Subcutaneous abdominal adipose tissue (tissue), 5 donors: ENCODE measurements around the gene STAT5A.
A peak's percentile ranks its signal among the peaks of the same experiment; 100 is the strongest.
"Not testable (repeated sequence)": the region's sequence is repeated elsewhere in the genome, so short reads cannot be mapped to it uniquely, and the experiment has no call there.

Experiments
- H3K27ac ChIP-seq: one replicate; pipeline ENCODE4 v1.7.0; 2013; ENCODE audit warnings: low read depth, mild to moderate bottlenecking, inconsistent platforms, low read length, moderate library complexity
- H3K27me3 ChIP-seq, 5 donors: one replicate each; pipeline ENCODE4 v1.7.0; 2013; ENCODE audit warnings: low read length in 5 of 5, inconsistent platforms in 1 of 5; ENCODE audit not compliant: control insufficient read depth in 5 of 5, insufficient read depth in 4 of 5
- H3K36me3 ChIP-seq, 5 donors: one replicate each; pipeline ENCODE4 v1.7.0; 2013; ENCODE audit warnings: low read length in 5 of 5; ENCODE audit not compliant: control insufficient read depth in 5 of 5, insufficient read depth in 5 of 5
- H3K4me1 ChIP-seq, 5 donors: one replicate each; pipeline ENCODE4 v1.7.0; 2013; ENCODE audit warnings: low read length in 5 of 5, mild to moderate bottlenecking in 3 of 5, moderate library complexity in 1 of 5; ENCODE audit not compliant: control insufficient read depth in 5 of 5, insufficient read depth in 5 of 5
- H3K4me3 ChIP-seq, 5 donors: one replicate each; pipeline ENCODE4 v1.7.0; 2013; ENCODE audit warnings: low read length in 5 of 5, low read depth in 1 of 5
- H3K9ac ChIP-seq, 5 donors: one replicate each; pipeline ENCODE4 v1.7.0; 2013; ENCODE audit warnings: low read length in 5 of 5, mild to moderate bottlenecking in 4 of 5, moderate library complexity in 3 of 5
- H3K9me3 ChIP-seq, 5 donors: one replicate each; pipeline ENCODE4 v1.7.0; 2013; ENCODE audit warnings: low read length in 5 of 5; ENCODE audit not compliant: control insufficient read depth in 5 of 5
- donor health status: healthy.
- donor health status: healthy.
- donor health status: healthy.
- donor health status: healthy.
- donor health status: healthy.

The STAT5A gene

DNA sequence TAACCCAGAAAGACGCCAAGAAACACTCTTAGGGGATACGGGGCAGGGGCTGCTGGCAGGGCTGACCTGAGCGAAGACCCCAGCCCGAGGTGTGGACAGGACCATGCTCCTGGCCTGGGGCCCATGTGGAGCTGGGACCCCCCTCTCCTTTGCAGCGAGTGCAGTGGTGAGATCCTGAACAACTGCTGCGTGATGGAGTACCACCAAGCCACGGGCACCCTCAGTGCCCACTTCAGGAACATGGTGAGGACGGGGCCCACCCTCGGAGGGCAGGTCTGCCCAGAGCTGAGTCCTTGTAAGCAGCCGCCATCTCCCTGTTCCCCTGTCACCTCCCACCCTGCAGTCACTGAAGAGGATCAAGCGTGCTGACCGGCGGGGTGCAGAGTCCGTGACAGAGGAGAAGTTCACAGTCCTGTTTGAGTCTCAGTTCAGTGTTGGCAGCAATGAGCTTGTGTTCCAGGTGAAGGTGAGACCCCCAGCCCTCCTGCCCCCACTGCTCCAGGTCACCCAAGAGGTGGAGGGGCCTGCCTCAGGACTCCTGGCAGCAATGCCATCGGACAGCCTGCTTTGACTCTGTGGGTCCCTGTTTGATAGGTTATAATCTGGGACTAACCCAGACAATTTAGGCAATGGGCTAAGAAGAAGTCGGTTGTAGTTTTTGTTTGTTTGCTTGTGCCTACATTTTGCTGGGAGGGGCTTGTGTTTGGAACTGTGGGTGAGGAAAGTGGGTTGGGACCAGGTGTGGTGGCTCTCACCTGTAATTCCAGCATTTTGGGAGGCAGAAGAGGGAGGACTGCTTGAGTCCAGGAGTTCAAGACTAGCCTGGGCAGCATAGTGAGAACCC, 16.1 kb downstream of the STAT5A start:
- Histone ChIP-seq H3K27ac (no peak overlapping the region), H3K4me1 (peaks cover 0 to 15% (median 5%) of the 10 kb centered on the region in 5 donors), H3K27me3 (no peaks in the 10 kb centered on the region), H3K4me3 (no peak overlapping the region), H3K36me3 (peaks cover 0 to 89% (median 80%) of the 10 kb centered on the region in 5 donors), H3K9me3 (no peaks in the 10 kb centered on the region), H3K9ac (peak overlapping the region in 1 of 5 donors; percentile 17)

DNA sequence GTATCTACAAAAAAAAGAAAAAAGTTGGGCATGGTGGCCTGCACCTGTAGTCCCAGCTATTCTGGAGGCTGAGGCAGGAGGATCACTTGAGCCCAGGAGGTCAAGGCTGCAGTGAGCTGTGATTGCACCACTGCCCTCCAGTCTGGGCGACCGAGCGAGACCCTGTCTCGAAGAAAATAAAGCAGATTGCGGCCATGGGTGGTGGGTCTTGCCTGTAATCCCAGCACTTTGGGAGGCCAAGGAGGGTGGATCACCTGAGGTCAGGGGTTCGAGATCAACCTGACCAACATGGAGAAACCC, 16.7 kb downstream of the STAT5A start:
- H3K4me3 ChIP-seq, H3K27me3 ChIP-seq, H3K9me3 ChIP-seq, H3K27ac ChIP-seq, H3K9ac ChIP-seq: not testable (repeated sequence)
- Histone ChIP-seq H3K4me1 (peaks cover 2 to 21% (median 10%) of the 10 kb centered on the region in 5 donors), H3K36me3 (peaks cover 0 to 92% (median 83%) of the 10 kb centered on the region in 5 donors)

DNA sequence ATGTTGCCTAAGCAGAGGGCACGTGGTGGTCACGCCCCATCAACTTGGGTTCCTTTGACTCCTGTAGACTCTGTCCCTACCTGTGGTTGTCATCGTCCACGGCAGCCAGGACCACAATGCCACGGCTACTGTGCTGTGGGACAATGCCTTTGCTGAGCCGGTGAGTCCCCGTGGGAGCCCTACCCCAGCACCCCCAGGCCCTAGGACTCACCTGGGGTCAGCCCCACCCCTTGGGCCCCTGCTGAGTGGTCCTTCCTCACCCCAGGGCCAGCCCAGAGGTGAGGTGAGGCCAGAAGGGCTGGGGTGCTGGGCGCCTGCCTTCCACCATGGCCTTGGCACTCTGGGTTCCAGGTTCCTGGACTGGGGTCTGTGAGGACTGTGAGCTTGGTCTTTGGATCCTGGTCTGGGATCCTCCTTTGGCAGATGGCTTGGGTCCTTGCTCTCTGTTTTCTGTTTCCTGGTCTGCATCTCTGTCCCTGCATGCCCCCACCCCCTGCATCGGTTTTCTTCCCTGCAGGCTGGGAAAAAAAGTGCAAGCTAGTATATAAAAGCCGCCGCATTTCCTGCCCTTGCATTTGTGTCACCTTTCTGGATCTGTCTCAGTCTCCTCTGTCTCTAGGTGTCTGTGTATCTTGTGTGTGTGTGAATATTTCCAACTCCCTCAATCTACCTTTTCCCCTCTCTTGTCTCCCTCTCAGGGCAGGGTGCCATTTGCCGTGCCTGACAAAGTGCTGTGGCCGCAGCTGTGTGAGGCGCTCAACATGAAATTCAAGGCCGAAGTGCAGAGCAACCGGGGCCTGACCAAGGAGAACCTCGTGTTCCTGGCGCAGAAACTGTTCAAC, 17.5 kb downstream of the STAT5A start:
- no peaks in the 10 kb centered on the region for H3K27me3 ChIP-seq
- H3K36me3 ChIP-seq, result peaks cover 0 to 99% (median 89%) of the 10 kb centered on the region in 5 donors
- no peak overlapping the region for H3K27ac ChIP-seq
- no peak overlapping the region for H3K4me3 ChIP-seq
- H3K4me1 ChIP-seq, result peaks cover 8 to 29% (median 18%) of the 10 kb centered on the region in 5 donors
- H3K9me3 ChIP-seq, result no peaks in the 10 kb centered on the region
- H3K9ac ChIP-seq, result no peak overlapping the region

- Histone ChIP-seq H3K9me3 (no peaks in the 10 kb centered on the region), H3K9ac (no peak overlapping the region), H3K4me1 (peaks cover 10 to 34% (median 24%) of the 10 kb centered on the region in 5 donors), H3K36me3 (peaks cover 0 to 97% (median 88%) of the 10 kb centered on the region in 5 donors), H3K27ac (no peak overlapping the region), H3K27me3 (no peaks in the 10 kb centered on the region), H3K4me3 (no peak overlapping the region)
Observed at GRCh38 chr17:42306385-42306667, 18.0 kb downstream of the STAT5A start.

GRCh38 chr17:42307362-42307927, 19.1 kb downstream of the STAT5A start:
- Histone ChIP-seq H3K27ac (no peak overlapping the region), H3K9me3 (no peaks in the 10 kb centered on the region), H3K4me1 (peaks cover 12 to 46% (median 35%) of the 10 kb centered on the region in 5 donors), H3K36me3 (peaks cover 0 to 85% (median 77%) of the 10 kb centered on the region in 5 donors), H3K4me3 (no peak overlapping the region), H3K27me3 (no peaks in the 10 kb centered on the region), H3K9ac (no peak overlapping the region)

- Histone ChIP-seq H3K36me3 (peaks cover 0 to 81% (median 74%) of the 10 kb centered on the region in 5 donors), H3K27ac (peak overlapping the region; percentile 23), H3K9me3 (no peaks in the 10 kb centered on the region), H3K4me1 (peaks cover 12 to 49% (median 39%) of the 10 kb centered on the region in 5 donors), H3K9ac (peak overlapping the region in 1 of 5 donors; percentile 6), H3K27me3 (no peaks in the 10 kb centered on the region), H3K4me3 (no peak overlapping the region)
Observed at GRCh38 chr17:42308446-42308845, 20.1 kb downstream of the STAT5A start.

GRCh38 chr17:42309142-42309541, 20.8 kb downstream of the STAT5A start:
- Histone ChIP-seq H3K36me3 (peaks cover 0 to 81% (median 75%) of the 10 kb centered on the region in 5 donors), H3K27me3 (no peaks in the 10 kb centered on the region), H3K9me3 (no peaks in the 10 kb centered on the region), H3K27ac (peak overlapping the region; percentile 27), H3K4me1 (peaks cover 12 to 52% (median 39%) of the 10 kb centered on the region in 5 donors), H3K4me3 (no peak overlapping the region), H3K9ac (peak overlapping the region in 1 of 5 donors; percentile 6)

DNA sequence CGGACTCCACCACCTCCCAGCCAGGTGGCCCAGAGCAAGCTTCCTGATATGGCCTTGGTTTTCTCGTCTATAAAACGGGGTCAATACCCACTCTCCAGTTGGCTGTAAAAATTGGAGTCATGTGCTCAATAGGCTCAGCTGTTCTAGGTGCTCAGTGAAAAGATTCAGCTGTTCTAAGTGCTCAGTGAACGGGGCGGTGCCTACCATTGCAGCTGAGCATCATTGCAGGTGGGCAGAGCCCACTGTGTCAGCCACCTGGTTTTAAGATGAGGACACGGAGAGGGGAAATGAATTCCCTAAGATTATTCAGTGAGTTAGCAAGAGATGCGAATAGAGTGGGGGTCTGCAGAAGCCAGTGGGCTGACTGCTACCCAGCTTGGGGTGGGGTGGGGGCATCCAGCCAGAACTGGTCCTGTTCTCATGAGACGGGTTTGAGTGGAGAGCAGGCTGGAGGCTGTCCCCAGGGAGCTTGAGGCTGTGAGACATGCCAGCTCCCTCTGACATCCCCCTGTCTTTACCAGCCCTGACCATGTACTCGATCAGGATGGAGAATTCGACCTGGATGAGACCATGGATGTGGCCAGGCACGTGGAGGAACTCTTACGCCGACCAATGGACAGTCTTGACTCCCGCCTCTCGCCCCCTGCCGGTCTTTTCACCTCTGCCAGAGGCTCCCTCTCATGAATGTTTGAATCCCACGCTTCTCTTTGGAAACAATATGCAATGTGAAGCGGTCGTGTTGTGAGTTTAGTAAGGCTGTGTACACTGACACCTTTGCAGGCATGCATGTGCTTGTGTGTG, 21.9 kb downstream of the STAT5A start:
- H3K4me3 ChIP-seq, result no peak overlapping the region
- no peaks in the 10 kb centered on the region for H3K9me3 ChIP-seq
- H3K27ac ChIP-seq, result peak overlapping the region; percentile 85
- peaks cover 0 to 79% (median 72%) of the 10 kb centered on the region in 5 donors for H3K36me3 ChIP-seq
- H3K27me3 ChIP-seq, result no peaks in the 10 kb centered on the region
- H3K9ac ChIP-seq, result no peak overlapping the region
- peaks cover 12 to 61% (median 48%) of the 10 kb centered on the region in 5 donors for H3K4me1 ChIP-seq

DNA sequence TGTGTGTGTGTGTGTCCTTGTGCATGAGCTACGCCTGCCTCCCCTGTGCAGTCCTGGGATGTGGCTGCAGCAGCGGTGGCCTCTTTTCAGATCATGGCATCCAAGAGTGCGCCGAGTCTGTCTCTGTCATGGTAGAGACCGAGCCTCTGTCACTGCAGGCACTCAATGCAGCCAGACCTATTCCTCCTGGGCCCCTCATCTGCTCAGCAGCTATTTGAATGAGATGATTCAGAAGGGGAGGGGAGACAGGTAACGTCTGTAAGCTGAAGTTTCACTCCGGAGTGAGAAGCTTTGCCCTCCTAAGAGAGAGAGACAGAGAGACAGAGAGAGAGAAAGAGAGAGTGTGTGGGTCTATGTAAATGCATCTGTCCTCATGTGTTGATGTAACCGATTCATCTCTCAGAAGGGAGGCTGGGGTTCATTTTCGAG, 22.5 kb downstream of the STAT5A start:
- Histone ChIP-seq H3K27me3 (no peaks in the 10 kb centered on the region), H3K4me1 (peaks cover 12 to 62% (median 53%) of the 10 kb centered on the region in 5 donors), H3K27ac (peak overlapping the region; percentile 85), H3K9me3 (no peaks in the 10 kb centered on the region), H3K36me3 (peaks cover 0 to 80% (median 72%) of the 10 kb centered on the region in 5 donors), H3K9ac (peak overlapping the region in 3 of 5 donors; percentile 21 to 64 (median 54)), H3K4me3 (no peak overlapping the region)
